ENCODE results near the gene MYOCD.

DNA sequence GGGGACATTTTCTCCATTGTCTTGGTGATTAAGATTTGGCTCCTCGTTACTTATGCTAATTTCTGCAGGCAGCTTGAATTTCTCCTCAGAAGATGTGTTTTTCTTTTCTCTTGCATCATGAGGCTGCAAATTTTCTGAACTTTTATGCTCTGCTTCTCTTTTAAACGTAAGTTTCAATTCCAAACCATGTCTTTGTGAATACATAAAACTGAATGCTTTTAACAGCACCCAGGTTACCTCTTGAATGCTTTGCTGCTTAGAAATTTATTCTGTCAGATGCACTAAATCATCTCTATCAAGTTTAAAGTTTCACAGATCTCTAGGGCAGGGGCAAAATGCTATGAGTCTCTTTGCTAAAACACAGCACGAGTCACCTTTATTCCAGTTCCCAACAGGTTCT, 143.0 kb downstream of the MYOCD start:
- TF ChIP-seq EZH2 (IDR thresholded peaks at IDR 0.05; ENCODE audit: insufficient read depth, poor library complexity, severe bottlenecking) (no peak), EZH2phosphoT487 (IDR thresholded peaks at IDR 0.05; ENCODE audit: insufficient read depth, low read depth) (no peak)
